Right kidney (tissue), 1 donor: ENCODE data around the gene HSD17B7.
"Not testable (repeated sequence)": the region's sequence is repeated elsewhere in the genome, so short reads cannot be mapped to it uniquely, and the experiment has no call there.

Experiments
- DNase-seq: peaks from one replicate; pipeline ENCODE4 v3.0.0-alpha.2; 2016

HSD17B7 gene

DNA sequence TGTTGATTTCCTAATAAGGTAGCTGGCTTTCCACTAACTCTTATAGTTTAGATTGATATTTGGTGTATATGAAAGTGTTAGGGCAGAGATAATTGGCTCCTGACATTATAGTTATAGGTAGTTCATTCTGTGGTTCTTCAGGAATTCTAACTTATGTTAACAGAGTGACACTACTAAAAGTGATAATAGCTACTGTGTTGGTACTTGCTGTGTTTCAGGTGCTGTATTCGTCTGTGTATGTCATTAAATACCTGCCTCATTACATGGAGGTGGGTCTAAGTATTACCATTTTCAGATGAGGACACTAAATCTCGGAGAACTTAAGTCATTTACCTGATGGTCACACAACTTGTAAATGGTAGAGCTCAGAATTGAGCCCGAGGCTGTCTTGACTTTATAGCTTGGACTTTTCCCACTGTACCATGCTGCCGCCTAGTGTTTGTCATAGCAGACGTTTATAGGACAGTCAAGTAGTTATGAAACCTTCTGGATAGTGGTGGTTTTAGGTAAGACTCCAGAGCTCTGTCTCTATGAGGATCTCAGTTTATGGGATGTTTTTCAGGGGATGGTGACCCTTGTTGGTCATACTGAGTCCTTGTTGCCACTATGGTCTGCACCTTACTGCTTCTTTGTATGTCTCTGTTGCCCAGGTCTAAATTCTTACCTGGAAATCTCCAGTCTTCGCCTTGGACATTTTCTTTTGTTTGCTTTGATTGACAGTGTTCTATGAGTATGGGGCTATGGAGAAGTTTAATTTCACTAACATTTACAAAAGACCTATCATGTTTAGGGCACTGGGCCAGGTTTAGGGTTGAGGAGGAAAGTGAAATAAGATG lies 9.7 kb downstream of the HSD17B7 start:
- peak; percentile 18 for DNase-seq

DNA sequence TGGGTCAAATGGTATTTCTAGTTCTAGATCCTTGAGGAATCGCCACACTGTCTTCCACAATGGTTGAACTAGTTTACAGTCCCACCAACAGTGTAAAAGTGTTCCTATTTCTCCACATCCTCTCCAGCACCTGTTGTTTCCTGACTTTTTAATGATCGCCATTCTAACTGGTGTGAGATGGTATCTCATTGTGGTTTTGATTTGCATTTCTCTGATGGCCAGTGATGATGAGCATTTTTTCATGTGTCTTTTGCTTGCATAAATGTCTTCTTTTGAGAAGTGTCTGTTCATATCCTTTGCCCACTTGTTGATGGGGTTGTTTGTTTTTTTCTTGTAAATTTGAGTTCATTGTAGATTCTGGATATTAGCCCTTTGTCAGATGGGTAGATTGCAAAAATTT lies 17.0 kb downstream of the HSD17B7 start:
- not testable (repeated sequence) for DNase-seq

DNA sequence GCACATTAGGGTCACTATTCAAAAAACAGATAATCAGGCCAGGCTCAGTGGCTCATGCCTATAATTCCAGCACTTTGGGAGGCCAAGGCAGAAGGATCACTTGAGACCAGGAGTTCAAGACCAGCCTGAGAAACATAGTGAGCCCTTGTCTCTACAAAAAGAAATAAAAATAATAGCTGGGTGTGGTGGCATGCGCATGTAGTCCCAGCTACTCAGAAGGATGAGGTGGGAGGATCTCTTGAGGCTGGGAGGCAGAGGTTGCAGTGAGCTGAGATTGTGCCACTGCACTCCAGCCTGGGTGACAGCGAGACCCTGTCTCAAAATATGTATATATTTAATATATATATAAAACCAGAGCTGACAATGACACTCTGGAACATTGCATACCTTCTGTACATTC lies 21.9 kb downstream of the HSD17B7 start:
- not testable (repeated sequence) for DNase-seq

DNA sequence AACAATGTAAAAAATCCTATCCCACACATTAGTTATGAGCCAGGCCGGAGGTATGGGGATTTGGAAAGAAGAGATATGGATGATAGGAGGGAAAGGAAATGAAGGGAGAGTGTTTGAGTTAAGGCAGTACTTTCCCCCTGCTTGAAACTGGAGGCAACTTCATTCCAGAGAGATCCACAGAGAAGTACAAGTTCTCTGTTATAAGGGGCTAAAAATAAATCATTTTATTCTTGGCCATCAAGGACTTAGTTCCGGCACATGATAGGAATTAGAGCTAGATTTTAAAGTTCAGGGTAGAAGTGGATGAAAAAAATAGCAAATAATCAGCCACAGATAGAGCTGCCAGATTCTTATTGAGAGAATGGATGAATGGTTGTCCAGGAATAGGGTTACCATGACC lies 27.6 kb downstream of the HSD17B7 start:
- DNase-seq = not testable (repeated sequence)

DNA sequence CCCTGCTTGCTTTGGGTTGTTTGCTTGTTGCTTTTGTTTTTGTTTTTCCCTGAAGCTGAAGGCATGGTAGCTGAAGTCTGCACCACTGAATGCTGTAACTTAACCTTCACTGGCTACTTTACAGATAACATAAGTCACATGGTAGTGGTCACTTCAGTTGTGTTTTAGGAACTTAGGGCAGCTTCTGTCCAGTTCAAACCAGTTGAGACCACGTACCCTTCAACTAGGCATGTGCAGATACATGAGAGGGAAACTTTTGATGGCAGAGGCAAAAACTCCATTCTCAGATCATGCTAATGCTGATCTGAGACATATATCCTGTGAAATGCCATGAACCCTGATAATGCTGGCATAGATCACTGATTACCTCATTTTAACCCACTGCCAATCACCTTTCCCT lies 28.2 kb downstream of the HSD17B7 start:
- DNase-seq = not testable (repeated sequence)

DNA sequence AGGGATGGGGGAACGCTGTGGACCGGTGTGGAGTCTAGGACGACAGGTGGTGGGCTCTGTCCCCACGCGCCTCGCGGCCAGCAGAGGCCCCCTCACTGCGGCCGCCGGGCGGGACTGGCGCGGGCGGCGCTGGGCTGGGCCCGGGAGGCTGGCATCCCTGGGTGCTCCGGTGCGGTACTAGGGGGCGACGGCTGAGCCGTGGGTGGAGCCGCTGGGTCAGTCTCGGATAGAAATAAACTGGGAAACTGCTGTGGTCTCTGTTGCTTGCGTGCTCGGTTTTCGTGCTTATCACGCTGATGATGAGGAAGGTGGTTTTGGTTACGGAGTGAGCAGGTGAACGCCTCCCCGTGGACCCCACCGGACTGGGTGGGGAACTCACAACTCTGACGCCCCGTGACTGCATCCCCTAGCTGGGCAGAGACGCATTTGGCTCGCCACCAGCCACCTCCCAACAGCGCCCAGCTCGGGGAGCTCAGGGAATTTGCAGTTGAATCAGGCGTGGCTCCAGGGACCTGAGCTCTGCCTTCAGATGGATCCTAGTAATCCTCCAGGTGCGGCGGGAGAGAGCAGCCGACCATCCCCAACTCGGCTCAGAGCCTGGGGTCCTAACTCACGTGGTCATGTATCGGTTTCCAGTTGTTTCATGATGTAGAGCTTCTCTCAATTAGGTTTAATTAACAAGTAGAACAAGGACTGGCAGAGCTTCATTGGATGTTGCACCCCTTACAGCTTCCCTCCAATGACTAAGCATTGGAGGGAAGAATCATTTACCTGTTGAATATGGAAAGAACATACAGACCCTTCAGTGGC lies 32.1 kb downstream of the HSD17B7 start:
- DNase-seq = peak; percentile 47

DNA sequence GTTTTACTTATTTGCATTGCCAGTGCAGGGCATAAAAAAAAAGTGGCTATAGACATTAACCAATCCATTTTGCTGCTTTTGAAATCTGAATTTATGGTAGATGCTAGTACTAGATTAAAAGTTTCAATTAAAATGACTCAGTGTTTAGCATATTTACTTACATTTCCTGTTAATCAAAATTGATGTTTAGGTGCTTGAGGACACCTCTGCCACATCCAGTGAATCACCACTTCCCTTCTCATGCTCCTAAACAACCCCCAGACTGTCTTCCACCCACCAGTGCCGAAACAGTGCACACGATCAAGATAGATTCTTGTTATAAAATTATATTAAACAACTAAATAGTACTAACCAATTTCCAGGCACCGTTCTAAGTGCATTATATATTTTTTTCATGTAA lies 32.7 kb downstream of the HSD17B7 start:
- no peak for DNase-seq

DNA sequence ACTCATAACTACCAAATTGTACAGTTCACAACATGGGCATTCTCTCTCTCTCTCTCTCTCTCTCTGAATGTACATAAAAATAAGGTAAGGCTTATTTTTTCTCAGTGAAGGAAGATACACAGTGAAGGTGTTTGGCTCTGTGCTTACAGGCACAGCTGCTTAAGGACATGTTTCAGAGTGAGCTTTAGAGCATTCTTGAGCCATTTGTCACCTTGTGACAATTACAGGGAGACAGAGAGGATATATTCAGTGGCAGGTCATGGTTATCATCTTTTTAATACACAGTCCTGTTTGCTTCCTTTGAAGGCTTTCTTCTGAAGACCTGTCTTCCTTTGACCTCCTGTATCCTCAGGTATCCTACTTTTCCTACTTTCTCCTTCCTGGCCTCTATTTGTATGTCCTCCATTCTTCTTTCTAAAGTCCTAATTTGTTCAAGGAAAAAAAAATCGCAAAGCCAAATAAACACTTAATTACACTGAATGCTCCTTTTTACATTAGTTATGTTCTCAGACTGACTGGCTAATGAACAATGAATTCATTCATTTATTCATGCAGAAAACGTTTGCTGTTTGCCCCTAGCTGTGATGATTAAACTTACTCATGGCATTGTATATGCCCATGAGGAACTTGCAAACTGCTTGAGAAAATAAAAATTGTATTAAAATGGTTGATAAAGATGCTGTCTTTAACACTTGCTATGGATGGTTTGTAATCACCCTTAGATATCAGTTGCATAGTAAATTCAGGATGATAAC lies 33.4 kb downstream of the HSD17B7 start:
- DNase-seq = no peak

DNA sequence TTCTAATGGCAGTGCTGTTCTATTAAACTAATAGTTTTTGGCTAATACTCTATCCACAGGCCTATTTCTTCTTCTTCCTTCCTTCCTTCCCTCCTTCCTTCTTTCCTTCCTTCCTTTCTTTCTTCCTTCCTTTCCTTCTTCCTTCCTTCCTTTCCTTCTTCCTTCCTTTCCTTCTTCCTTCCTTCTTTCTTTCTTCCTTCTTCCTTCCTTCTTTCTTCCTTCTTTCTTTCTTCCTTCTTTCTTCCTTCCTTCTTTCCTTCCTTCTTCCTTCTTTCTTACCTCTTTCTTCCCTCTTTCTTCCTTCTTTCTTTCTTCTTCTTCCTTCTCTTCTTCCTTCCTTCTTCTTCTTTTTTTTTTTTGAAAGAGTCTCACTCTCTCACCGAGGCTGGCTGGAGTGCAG lies 38.8 kb downstream of the HSD17B7 start:
- DNase-seq = no peak

DNA sequence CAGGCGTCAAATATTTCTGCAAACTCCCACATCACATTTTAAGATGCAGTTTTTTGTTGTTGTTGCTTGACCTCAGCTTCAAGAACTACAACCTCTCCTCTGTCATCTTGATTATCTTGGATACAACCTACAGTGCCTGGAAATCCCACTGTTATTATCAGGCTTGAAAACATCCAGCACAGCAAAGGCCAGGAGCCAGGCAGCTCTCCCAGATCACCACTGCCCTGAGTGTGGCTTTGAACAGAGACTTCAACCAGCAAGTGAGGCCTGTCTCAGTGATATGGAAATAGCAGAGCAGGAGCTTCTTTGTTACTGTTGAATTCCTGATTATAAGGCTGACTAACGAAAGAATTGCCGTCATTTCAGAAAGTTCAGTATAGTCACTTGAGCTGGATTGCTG lies 42.0 kb downstream of the HSD17B7 start:
- no peak for DNase-seq

DNA sequence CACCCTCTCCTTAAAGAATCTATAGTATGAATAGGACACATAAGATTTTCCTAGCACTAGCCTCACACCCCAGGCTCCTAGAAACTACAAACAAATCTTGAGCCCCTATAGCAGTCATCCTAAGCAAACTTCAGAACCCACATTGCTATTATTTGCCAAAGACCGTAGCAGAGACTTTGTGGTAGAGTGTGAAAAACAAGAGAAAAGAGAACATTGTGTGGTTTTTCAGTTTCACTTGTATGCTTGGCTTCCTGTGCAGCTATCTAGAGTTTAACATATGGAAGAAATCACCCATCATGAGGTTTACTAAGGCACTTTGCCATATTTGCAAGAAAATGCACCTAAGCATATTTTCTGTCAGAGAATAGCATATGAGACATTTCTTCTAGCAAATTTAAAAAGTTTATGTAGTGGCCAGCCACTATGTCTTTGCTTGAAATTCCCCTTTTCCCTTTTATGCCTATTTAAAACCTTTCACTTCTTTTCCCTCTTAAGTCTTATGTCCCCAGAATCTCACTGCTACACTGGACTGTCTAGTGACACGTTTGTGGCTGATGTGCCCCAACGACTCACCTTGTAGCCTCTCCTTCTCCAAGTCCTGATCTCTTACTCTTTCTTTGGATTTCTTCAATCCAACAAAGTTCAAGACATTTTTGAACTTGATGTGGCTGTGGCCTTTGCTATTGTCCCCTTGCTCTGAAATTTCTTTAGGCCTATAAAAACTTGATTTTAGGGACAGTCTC lies 44.8 kb downstream of the HSD17B7 start:
- DNase-seq = no peak

DNA sequence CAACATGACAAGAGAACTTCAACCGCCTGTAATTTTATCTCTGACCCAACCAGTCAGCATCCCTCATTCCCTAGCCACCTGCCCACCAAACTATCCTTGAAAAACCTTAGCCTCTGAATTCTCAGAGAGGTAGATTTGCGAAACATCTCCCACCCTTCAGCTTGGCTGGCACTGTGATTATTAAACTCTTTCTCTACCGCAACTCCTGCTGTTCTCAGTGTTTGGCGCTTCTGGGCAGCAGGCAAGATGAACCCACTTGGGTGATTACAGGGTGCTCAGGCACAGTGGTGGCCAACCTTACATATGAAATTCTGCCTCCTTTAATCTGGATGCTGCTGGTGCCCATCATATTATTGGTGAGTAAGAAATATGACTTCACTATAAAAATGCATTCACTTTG lies 48.4 kb downstream of the HSD17B7 start:
- DNase-seq = no peak

DNA sequence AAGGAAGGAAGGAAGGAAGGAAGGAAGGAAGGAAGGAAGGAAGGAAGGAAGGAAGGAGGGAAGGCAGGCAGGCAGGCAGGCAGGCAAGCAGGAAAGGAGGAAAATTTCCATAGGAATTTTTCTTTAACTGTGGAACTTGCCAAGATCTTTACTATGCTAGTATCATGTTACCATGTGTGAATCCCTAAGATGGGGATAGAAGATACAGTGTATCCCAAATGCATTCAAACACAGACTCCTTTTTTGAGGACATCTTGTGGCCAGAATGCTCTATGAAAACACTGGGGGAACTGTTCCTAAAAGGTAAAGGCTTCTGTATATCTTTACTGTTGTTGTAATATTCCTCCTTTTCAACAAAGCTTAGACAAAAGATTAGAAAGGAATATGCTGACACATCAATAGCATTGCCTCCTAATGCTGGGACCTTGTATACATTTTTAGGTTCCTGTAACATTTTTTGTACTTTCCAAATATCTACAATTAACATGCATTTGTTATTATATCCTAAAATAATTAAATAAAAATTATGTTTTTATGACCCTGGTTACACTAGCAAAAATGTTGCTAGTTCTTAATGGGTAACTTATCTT lies 49.8 kb downstream of the HSD17B7 start:
- DNase-seq = no peak

DNA sequence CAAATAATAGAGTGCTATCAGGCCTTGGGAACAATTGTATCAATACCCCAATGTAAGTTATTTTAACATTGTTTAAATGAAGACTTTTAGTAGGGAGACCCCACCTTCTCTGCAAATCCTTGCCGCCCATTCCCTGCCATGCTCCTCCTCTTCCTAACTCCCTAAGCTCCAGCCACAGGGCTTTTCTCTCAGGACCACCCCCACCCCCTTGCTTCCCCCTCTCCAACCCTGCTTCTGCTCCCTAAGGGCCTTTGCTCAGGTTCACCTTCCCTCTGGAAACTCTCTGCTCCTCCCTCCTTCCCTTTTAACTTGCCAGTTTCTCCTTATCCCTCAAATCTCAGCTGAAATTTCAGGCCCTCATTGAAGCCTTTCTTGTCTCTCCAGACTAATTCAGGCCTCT lies 53.7 kb downstream of the HSD17B7 start:
- DNase-seq = no peak

DNA sequence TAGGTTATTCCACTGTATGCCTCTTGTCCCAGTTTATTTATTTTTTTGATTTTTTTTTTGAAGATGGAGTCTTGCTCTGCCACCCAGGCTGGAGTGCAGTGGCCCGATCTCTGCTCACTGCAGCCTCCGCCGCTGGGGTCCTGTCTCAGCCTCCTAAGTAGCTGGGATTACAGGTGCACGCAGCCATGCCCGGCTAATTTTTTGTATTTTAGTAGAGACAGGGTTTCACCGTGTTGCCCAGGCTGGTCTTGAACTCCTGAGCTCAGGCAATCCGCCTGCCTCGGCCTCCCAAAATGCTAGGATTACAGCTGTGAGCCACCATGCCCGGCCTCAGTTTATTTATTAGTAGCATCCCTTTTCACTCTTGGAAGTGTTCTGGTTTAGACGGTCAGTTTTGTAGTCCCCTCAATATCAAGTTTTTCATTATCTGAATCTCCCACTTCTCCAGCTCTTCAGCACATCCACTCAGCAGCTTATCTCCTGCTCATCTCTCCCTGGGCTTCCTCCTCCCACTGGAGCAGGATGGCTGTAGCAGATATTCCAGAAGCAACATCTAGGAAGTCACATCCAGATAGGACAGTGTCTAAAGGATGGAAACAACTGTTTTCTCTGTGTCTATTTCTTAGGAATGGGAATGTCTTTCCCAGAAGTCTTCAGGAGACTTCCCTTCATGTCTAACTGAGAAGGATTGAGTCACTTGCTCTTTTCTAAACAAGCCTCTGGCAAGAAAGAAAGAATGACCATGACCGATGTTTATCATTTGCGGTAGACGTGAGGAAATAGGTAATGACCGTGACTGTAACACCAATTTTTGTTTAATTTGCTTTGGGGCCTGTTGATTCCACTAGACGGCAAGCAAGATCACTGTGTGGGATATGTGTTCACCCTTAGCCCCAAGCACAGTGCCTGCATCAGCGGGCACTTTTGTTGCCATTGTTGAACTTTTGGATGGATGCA lies 56.0 kb downstream of the HSD17B7 start:
- DNase-seq = no peak

DNA sequence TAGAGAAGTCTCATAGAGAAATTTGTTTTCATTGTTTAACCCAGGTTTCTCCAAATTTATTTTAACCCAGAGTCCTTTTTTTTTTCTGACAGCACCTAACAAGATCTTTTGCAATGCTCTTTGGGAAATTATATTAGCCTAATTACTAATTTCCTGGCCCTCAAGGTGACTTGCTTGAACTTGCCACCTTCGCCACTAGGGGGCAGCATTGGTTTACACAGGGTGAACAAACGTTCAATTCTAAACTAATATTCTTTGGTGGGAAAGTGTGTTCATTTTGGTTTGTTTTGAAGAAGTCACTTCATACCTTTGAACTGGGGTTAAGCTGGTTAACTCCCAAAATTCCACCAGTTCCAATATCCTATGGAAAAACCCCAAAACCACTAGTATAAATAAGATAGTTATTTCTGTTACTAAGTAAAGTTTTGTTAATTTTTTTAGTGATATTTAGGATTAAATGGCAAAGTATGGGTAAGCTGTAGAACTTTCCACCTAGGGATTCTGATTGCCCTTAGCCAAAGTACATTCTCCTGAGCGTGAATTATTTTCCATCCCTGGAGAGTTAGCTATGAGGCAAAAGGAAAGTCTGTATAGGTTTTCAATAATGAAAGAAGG lies 57.4 kb downstream of the HSD17B7 start:
- DNase-seq = peak; percentile 14

DNA sequence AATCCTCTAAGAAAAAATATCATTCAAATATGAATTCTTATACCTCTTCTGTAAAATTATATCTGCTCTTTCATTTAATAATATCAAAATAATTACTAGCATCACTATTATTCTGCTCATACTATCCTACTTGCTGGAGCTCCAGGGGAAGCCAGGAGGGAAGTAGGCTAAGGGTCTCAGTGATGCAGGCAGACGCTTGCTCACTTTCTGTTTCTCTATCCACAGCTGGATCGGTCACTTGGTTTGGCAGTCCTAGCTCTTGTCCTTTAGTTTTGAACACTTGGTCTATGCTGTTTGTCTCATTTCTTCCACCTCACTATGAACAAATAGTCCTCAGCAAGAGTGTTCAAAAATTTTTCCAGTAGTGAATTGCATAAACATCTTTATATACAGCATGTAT lies 59.2 kb downstream of the HSD17B7 start:
- no peak for DNase-seq

DNA sequence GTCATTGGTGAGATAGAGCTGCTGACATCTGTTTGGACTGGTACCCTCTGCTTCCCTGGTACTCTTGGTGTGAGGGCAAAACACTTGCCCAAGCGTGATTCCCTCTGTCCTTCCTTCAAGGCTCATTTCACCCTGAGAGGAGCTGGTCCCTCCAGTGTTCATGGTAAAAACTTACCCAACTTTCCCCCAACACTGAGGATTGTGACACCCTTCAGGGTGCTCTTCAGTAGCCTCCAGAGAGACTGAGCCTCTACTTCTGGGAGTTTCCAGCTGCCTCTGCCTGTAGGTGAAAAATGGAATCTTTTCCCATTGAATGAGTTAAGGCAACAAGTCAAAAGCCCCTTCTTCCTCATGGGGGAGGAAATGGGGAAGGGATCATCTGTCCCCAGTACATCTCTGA lies 60.8 kb downstream of the HSD17B7 start:
- DNase-seq = no peak

DNA sequence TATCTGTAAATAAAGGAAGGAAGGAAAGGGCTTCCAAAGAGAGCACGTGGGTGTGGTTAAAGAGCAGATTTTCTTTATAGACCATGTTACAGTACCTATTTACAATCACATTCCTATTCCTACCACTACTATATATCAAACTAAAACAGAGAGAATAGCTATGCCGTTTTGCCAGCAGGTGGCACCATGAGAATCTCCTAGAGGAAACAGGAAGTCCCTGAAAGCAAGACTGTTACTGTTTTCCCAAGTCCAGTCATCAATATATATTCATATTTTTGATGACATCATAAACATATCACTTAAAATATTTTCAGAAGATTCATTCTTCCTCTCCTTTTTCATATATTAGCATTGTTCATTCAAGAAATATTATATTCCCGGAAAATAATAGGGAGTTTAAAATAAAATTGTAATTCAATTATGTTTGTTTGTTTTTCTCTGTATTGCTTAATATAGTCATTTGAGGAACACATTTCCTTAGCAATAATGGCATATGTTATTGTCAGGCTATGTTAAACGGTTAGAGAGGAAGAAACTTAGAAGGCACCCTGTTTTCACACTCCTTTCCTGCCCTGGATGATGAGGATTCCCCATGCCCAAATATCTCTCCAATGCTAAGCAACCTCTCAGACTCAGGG lies 63.9 kb downstream of the HSD17B7 start:
- DNase-seq = no peak
